Mammary epithelial cell (primary cell): Measurements from ENCODE around the gene AUTS2.

Experiments
- CTCF ChIP-seq, 2 donors: IDR thresholded peaks in 1 of 2; conservative IDR thresholded peaks in 1 of 2; 2 replicates each; pipeline ENCODE4 v1.5.1; 2011 to 2012; ENCODE audit warnings: inconsistent platforms in 2 of 2, low read length in 2 of 2, mild to moderate bottlenecking in 2 of 2, control low read depth in 1 of 2, low read depth in 1 of 2; ENCODE audit not compliant: insufficient read depth in 1 of 2; ENCODE audit errors: extremely low read depth in 1 of 2
- EZH2 ChIP-seq: IDR thresholded peaks from 2 replicates; pipeline ENCODE4 v1.6.1; 2012; ENCODE audit warnings: low read length, inconsistent platforms, borderline replicate concordance

GRCh38 chr7:69640925-69641594 lies 42.8 kb downstream of the AUTS2 start:
- TF ChIP-seq CTCF (conservative IDR thresholded peaks at IDR 0.05 in 1 of 2, IDR thresholded peaks at IDR 0.05 in 1 of 2; ENCODE audit: extremely low read depth in 1 of 2, insufficient read depth in 1 of 2, low read depth in 1 of 2, low read length in 2 of 2) (no peak), EZH2 (no peak)
